ENCODE measurements around the gene TTLL4. TPM values are rescaled to one million over a fixed set of nuclear protein-coding genes. Genes with fewer than 3 reads are reported as not detected.
"Not testable (repeated sequence)": the region's sequence is repeated elsewhere in the genome, so short reads cannot be mapped to it uniquely, and the experiment has no call there.

TTLL4 gene
- polyA plus RNA-seq, 3 donors, result 28.7 to 33.4 (median 30.6) TPM

- no peak for DNase-seq (ENCODE audit: low read depth in 3 of 3, low spot score in 2 of 3)
These were observed 23.7 kb downstream of the TTLL4 start for GRCh38 chr2:218734190-218734975.

GRCh38 chr2:218736531-218736930 is 25.9 kb downstream of the TTLL4 start:
- no peak for DNase-seq (ENCODE audit: low read depth in 3 of 3, low spot score in 2 of 3)

- DNase-seq (ENCODE audit: low read depth in 3 of 3, low spot score in 2 of 3), result no peak
These were observed 32.4 kb downstream of the TTLL4 start for GRCh38 chr2:218743068-218743467.

GRCh38 chr2:218744615-218745014 is 34.0 kb downstream of the TTLL4 start:
- no peak for DNase-seq (ENCODE audit: low read depth in 3 of 3, low spot score in 2 of 3)

GRCh38 chr2:218745160-218745558 is 34.5 kb downstream of the TTLL4 start:
- no peak for DNase-seq (ENCODE audit: low read depth in 3 of 3, low spot score in 2 of 3)

- no peak for DNase-seq (ENCODE audit: low read depth in 3 of 3, low spot score in 2 of 3)
These were observed 35.2 kb downstream of the TTLL4 start for GRCh38 chr2:218745559-218746469.

- no peak for DNase-seq (ENCODE audit: low read depth in 3 of 3, low spot score in 2 of 3)
These were observed 35.8 kb downstream of the TTLL4 start for GRCh38 chr2:218746470-218746795.

GRCh38 chr2:218746960-218747359 is 36.3 kb downstream of the TTLL4 start:
- DNase-seq (ENCODE audit: low read depth in 3 of 3, low spot score in 2 of 3), result no peak

GRCh38 chr2:218748741-218749441 is 38.3 kb downstream of the TTLL4 start:
- no peak for DNase-seq (ENCODE audit: low read depth in 3 of 3, low spot score in 2 of 3)

GRCh38 chr2:218754201-218754600 is 43.6 kb downstream of the TTLL4 start:
- DNase-seq (ENCODE audit: low read depth in 3 of 3, low spot score in 2 of 3), result no peak

GRCh38 chr2:218754781-218755180 is 44.1 kb downstream of the TTLL4 start:
- no peak for DNase-seq (ENCODE audit: low read depth in 3 of 3, low spot score in 2 of 3)

GRCh38 chr2:218755198-218755566 is 44.5 kb downstream of the TTLL4 start:
- no peak for DNase-seq (ENCODE audit: low read depth in 3 of 3, low spot score in 2 of 3)

GRCh38 chr2:218755567-218756404 is 45.2 kb downstream of the TTLL4 start:
- DNase-seq (ENCODE audit: low read depth in 3 of 3, low spot score in 2 of 3), result no peak

- DNase-seq (ENCODE audit: low read depth in 3 of 3, low spot score in 2 of 3), result no peak
These were observed 46.2 kb downstream of the TTLL4 start for GRCh38 chr2:218756599-218757377.

GRCh38 chr2:218761795-218762194 is 51.2 kb downstream of the TTLL4 start:
- no peak for DNase-seq (ENCODE audit: low read depth in 3 of 3, low spot score in 2 of 3)

GRCh38 chr2:218772759-218773158 is 62.1 kb downstream of the TTLL4 start:
- DNase-seq (ENCODE audit: low read depth in 3 of 3, low spot score in 2 of 3), result not testable (repeated sequence)

- no peak for DNase-seq (ENCODE audit: low read depth in 3 of 3, low spot score in 2 of 3)
These were observed 63.2 kb downstream of the TTLL4 start for GRCh38 chr2:218773881-218774280.

- no peak for DNase-seq (ENCODE audit: low read depth in 3 of 3, low spot score in 2 of 3)
These were observed 65.9 kb downstream of the TTLL4 start for GRCh38 chr2:218776488-218776887.

- no peak for DNase-seq (ENCODE audit: low read depth in 3 of 3, low spot score in 2 of 3)
These were observed 66.8 kb downstream of the TTLL4 start for GRCh38 chr2:218777276-218777990.
